HG02884 (cell line): ENCODE measurements around the gene CXorf51B.
"Not testable (repeated sequence)": the region's sequence is repeated elsewhere in the genome, so short reads cannot be mapped to it uniquely, and the experiment has no call there.

Experiments
- ATAC-seq: cut with Tn5 transposase; IDR thresholded peaks from one replicate; pipeline ENCODE4 v1.9.1; 2021; ENCODE audit warnings: mild to moderate bottlenecking, moderate library complexity; ENCODE audit not compliant: unreplicated experiment

Gene CXorf51B

DNA sequence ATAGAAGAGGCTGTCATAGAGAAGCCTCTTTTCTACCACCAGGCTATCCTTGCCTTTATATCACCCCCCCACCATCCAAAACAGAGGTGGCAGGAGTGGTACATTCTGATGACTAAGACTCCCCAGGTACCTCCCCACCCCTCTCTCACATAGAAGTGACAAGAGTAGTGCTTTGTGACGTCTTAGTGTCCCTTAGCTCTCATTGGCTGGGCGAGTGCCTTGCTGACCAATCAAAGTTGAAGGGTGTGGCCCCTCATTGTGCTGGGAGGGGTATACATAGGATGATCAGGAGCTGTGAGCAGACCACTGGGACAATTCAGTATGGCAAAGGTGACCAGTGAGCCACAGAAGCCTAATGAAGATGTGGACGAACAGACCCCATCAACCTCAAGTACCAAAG is at the start of gene CXorf51B:
CXorf51B (plus strand) TSS at position 301 of the 400 bp plus-strand sequence; CDS start at position 322, 21 bp downstream.
- ATAC-seq, result not testable (repeated sequence)

DNA sequence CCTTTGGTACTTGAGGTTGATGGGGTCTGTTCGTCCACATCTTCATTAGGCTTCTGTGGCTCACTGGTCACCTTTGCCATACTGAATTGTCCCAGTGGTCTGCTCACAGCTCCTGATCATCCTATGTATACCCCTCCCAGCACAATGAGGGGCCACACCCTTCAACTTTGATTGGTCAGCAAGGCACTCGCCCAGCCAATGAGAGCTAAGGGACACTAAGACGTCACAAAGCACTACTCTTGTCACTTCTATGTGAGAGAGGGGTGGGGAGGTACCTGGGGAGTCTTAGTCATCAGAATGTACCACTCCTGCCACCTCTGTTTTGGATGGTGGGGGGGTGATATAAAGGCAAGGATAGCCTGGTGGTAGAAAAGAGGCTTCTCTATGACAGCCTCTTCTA is 5.1 kb downstream of the CXorf51B start, which contains the start of gene CXorf51A:
CXorf51A (minus strand) TSS at position 101 of the 400 bp plus-strand sequence; CDS start at position 80, 21 bp downstream.
- not testable (repeated sequence) for ATAC-seq

DNA sequence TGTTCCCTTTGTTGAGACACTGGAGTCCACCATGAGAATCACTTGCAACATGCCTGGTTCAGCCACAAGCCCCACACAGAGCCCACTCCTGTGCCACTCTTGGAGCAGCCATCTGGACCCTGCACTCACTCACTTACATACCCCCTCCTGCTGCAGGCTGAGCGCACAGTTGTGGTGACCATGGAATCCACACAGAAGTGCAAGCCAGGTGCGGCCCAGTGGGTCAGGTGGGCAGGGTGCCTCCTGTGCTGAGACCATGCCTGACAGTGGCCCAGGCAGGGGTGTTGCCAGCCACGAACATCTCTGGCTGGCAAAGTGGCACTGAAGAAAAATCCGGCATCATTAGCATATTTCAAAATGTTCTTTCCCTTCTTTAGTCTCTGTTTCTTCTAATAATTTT is 22.4 kb downstream of the CXorf51B start:
- no peak for ATAC-seq

DNA sequence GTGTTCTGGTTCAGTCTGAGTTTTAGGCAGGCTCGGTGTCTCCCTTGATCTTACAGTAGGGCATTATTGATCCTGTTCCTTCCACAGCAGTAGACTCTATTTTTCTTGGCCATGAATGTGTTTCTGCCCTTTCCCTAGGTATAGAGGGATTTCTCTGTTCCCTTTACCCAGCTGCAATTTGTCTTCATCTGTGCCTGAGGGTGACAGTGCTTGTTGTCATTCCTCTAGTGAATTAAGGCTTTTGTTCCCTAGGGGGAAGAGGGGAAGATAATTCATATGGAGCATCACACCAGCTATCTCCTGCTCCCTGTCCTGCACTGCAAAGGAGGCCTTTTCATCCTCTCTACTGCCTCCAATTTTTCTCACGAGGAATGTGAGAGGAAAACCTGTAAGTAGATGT is 44.7 kb downstream of the CXorf51B start:
- ATAC-seq, result no peak
